Measurements from ENCODE around the gene ANO1. TPM values are rescaled to one million over a fixed set of nuclear protein-coding genes. Genes with fewer than 3 reads are reported as not detected.

Gene ANO1
- total RNA-seq, 1 donor from 2014 or later: 0.14 TPM

- no peak overlapping the region for H3K4me2 ChIP-seq (ENCODE audit: low read length)
- Mint-ChIP-seq H3K36me3 (ENCODE audit: low read depth, unreplicated experiment) (no peaks in the 10 kb centered on the region), H3K4me1 (ENCODE audit: low read depth, unreplicated experiment) (peaks cover 1% of the 10 kb centered on the region), H3K27ac (ENCODE audit: unreplicated experiment) (no peak overlapping the region), H3K9me3 (ENCODE audit: unreplicated experiment) (peaks cover under 1% of the 10 kb centered on the region), H3K27me3 (ENCODE audit: low read depth, unreplicated experiment) (peaks cover 68% of the 10 kb centered on the region), H3K4me3 (ENCODE audit: unreplicated experiment) (no peak overlapping the region)
- H4K20me1 ChIP-seq (ENCODE audit: insufficient read depth, low read length): no peaks in the 10 kb centered on the region
- H3K27me3 ChIP-seq (ENCODE audit: insufficient read depth, low read length): peaks cover 23% of the 10 kb centered on the region
- peaks cover 12% of the 10 kb centered on the region for H3K4me1 ChIP-seq (ENCODE audit: insufficient read depth, low read length)
- DNase-seq (ENCODE audit: low read depth): no peak
- no peak overlapping the region for H3K4me3 ChIP-seq (ENCODE audit: insufficient read depth, low read depth, low read length)
- no peak overlapping the region for H3K27ac ChIP-seq (ENCODE audit: low read depth, low read length)
- H3K36me3 ChIP-seq (ENCODE audit: insufficient read depth, low read length): no peaks in the 10 kb centered on the region
- TF ChIP-seq CTCF (IDR thresholded peaks at IDR 0.05; ENCODE audit: insufficient read depth, low read depth, low read length): no peak
- TF ChIP-seq EZH2 (IDR thresholded peaks at IDR 0.05; ENCODE audit: insufficient read depth, low read length): no peak
- no peak overlapping the region for H3K9ac ChIP-seq (ENCODE audit: low read length)
- no peaks in the 10 kb centered on the region for H3K9me3 ChIP-seq (ENCODE audit: insufficient read depth, low read depth, low read length)
- no peak for FAIRE-seq
- no peaks in the 10 kb centered on the region for H3K79me2 ChIP-seq (ENCODE audit: insufficient read depth, low read length)
- no peak overlapping the region for H2AFZ ChIP-seq (ENCODE audit: low read depth, low read length)
Observed at GRCh38 chr11:70068950-70069349, 9.2 kb upstream of the ANO1 start.

- H3K36me3 Mint-ChIP-seq (ENCODE audit: low read depth, unreplicated experiment): no peaks in the 10 kb centered on the region
- H3K9me3 Mint-ChIP-seq (ENCODE audit: unreplicated experiment): peaks cover 2% of the 10 kb centered on the region
- Histone ChIP-seq H3K4me1 (ENCODE audit: insufficient read depth, low read length) (peaks cover 17% of the 10 kb centered on the region), H2AFZ (ENCODE audit: low read depth, low read length) (no peak overlapping the region), H4K20me1 (ENCODE audit: insufficient read depth, low read length) (no peaks in the 10 kb centered on the region), H3K9me3 (ENCODE audit: insufficient read depth, low read depth, low read length) (no peaks in the 10 kb centered on the region), H3K36me3 (ENCODE audit: insufficient read depth, low read length) (no peaks in the 10 kb centered on the region), H3K79me2 (ENCODE audit: insufficient read depth, low read length) (no peaks in the 10 kb centered on the region), H3K4me2 (ENCODE audit: low read length) (no peak overlapping the region), H3K4me3 (ENCODE audit: insufficient read depth, low read depth, low read length) (no peak overlapping the region), H3K27me3 (ENCODE audit: insufficient read depth, low read length) (peaks cover 23% of the 10 kb centered on the region), H3K27ac (ENCODE audit: low read depth, low read length) (no peak overlapping the region), H3K9ac (ENCODE audit: low read length) (no peak overlapping the region)
- H3K4me3 Mint-ChIP-seq (ENCODE audit: unreplicated experiment): no peak overlapping the region
- DNase-seq (ENCODE audit: low read depth) (no peak), FAIRE-seq (no peak)
- peaks cover 2% of the 10 kb centered on the region for H3K4me1 Mint-ChIP-seq (ENCODE audit: low read depth, unreplicated experiment)
- TF ChIP-seq EZH2 (IDR thresholded peaks at IDR 0.05; ENCODE audit: insufficient read depth, low read length): no peak
- peaks cover 75% of the 10 kb centered on the region for H3K27me3 Mint-ChIP-seq (ENCODE audit: low read depth, unreplicated experiment)
- no peak overlapping the region for H3K27ac Mint-ChIP-seq (ENCODE audit: unreplicated experiment)
Observed at GRCh38 chr11:70070706-70071105, 7.4 kb upstream of the ANO1 start.

GRCh38 chr11:70071996-70072395 is 6.1 kb upstream of the ANO1 start:
- peaks cover 2% of the 10 kb centered on the region for H3K9me3 Mint-ChIP-seq (ENCODE audit: unreplicated experiment)
- DNase-seq (ENCODE audit: low read depth) (no peak), FAIRE-seq (no peak)
- H4K20me1 ChIP-seq (ENCODE audit: insufficient read depth, low read length): no peaks in the 10 kb centered on the region
- H3K4me1 Mint-ChIP-seq (ENCODE audit: low read depth, unreplicated experiment): peaks cover 2% of the 10 kb centered on the region
- no peak overlapping the region for H3K9ac ChIP-seq (ENCODE audit: low read length)
- H3K27ac ChIP-seq (ENCODE audit: low read depth, low read length): no peak overlapping the region
- H3K27me3 Mint-ChIP-seq (ENCODE audit: low read depth, unreplicated experiment): peaks cover 84% of the 10 kb centered on the region
- H3K79me2 ChIP-seq (ENCODE audit: insufficient read depth, low read length): no peaks in the 10 kb centered on the region
- peaks cover 17% of the 10 kb centered on the region for H3K4me1 ChIP-seq (ENCODE audit: insufficient read depth, low read length)
- no peaks in the 10 kb centered on the region for H3K9me3 ChIP-seq (ENCODE audit: insufficient read depth, low read depth, low read length)
- no peaks in the 10 kb centered on the region for H3K36me3 ChIP-seq (ENCODE audit: insufficient read depth, low read length)
- H3K27ac Mint-ChIP-seq (ENCODE audit: unreplicated experiment): no peak overlapping the region
- peaks cover 23% of the 10 kb centered on the region for H3K27me3 ChIP-seq (ENCODE audit: insufficient read depth, low read length)
- TF ChIP-seq CTCF (IDR thresholded peaks at IDR 0.05; ENCODE audit: insufficient read depth, low read depth, low read length) (no peak), EZH2 (IDR thresholded peaks at IDR 0.05; ENCODE audit: insufficient read depth, low read length) (no peak)
- H3K36me3 Mint-ChIP-seq (ENCODE audit: low read depth, unreplicated experiment): no peaks in the 10 kb centered on the region
- no peak overlapping the region for H3K4me2 ChIP-seq (ENCODE audit: low read length)
- no peak overlapping the region for H3K4me3 ChIP-seq (ENCODE audit: insufficient read depth, low read depth, low read length)
- no peak overlapping the region for H2AFZ ChIP-seq (ENCODE audit: low read depth, low read length)
- H3K4me3 Mint-ChIP-seq (ENCODE audit: unreplicated experiment): no peak overlapping the region
